Heart left ventricle (tissue), 16 donors: Measurements from ENCODE around the gene CFTR. TPM values are rescaled to one million over a fixed set of nuclear protein-coding genes. Genes with fewer than 3 reads are reported as not detected.

Experiments used
- ATAC-seq, 4 donors: fragments of 200-7000 bp; cut with Tn5 transposase; one replicate each; pipeline ENCODE4 v1.9.1; 2020 to 2022; ENCODE audit warnings: moderate library complexity in 4 of 4, mild to moderate bottlenecking in 3 of 4, moderate number of reproducible peaks in 1 of 4
- DNase-seq, 5 donors: peaks; one replicate each; pipeline ENCODE4 v3.0.0-alpha.2; 2020
- H3K27ac ChIP-seq, 12 donors: fragments of 200-600 bp; sonication (generic) in 4 of 12; one replicate each; pipeline versions ENCODE4 v1.5.0 to v1.8.0; 2016 to 2022; ENCODE audit warnings: mild to moderate bottlenecking in 2 of 12
- H3K27me3 ChIP-seq, 9 donors: fragments of 200-600 bp; sonication (generic) in 2 of 9; one replicate each; pipeline versions ENCODE4 v1.5.1 to v1.8.0; 2016 to 2022; ENCODE audit warnings: mild to moderate bottlenecking in 3 of 9
- H3K36me3 ChIP-seq, 9 donors: fragments of 200-600 bp; sonication (generic) in 2 of 9; one replicate each; pipeline versions ENCODE4 v1.5.0 to v1.8.0; 2018 to 2022; ENCODE audit warnings: mild to moderate bottlenecking in 2 of 9
- H3K4me1 ChIP-seq, 12 donors: fragments of 200-600 bp; sonication (generic) in 4 of 12; one replicate each; pipeline versions ENCODE4 v1.5.0 to v1.8.0; 2016 to 2022; ENCODE audit warnings: mild to moderate bottlenecking in 3 of 12
- H3K4me3 ChIP-seq, 12 donors: fragments of 200-600 bp; sonication (generic) in 4 of 12; one replicate each; pipeline versions ENCODE4 v1.5.0 to v1.8.0; 2017 to 2022; ENCODE audit warnings: mild to moderate bottlenecking in 9 of 12, moderate library complexity in 4 of 12
- H3K9me3 ChIP-seq, 12 donors: fragments of 200-600 bp; sonication (generic) in 4 of 12; one replicate each; pipeline versions ENCODE4 v1.5.0 to v1.8.0; 2016 to 2022; ENCODE audit warnings: mild to moderate bottlenecking in 1 of 12
- CTCF ChIP-seq, 12 donors: fragments of 200-600 bp; sonication (generic) in 4 of 12; IDR thresholded peaks; one replicate each; pipeline versions ENCODE4 v1.5.0 to v1.8.0; 2018 to 2022; ENCODE audit warnings: antibody characterized with exemption in 12 of 12, mild to moderate bottlenecking in 5 of 12
- POLR2A ChIP-seq, 2 donors: fragments of 450-650 bp; IDR thresholded peaks; one replicate each; pipeline ENCODE4 v1.6.1; 2017; ENCODE audit warnings: antibody characterized with exemption in 2 of 2, mild to moderate bottlenecking in 2 of 2, moderate library complexity in 2 of 2
- WGBS, 4 donors: extraction: QIAGEN DNeasy Blood & Tissue Kit in 2 of 4; methylation state at CpG; one replicate each; pipeline versions ENCODE4 v1.1.5 to v1.1.7; 2013 to 2018; 5-methylcytosine and 5-hydroxymethylcytosine counted together
- intact Hi-C, 10 donors: fragments of 100-400 bp; cut with DNase I; formaldehyde crosslinking; loops; one replicate each; pipeline versions ENCODE4 v1.11.1 to v1.14.2; 2022
- polyA plus RNA-seq, 2 donors: library from polyadenylated mRNA; stranded (reverse); fragments of 200-250 nt; gene quantifications; one replicate each; pipeline ENCODE4 v1.2.3, GENCODE V29; 2013
- total RNA-seq, 9 donors: library from RNA; depleted of rRNA in 2 of 9; stranded (reverse); fragments of >200 nt in 2 of 9; fragmentation: NEBNext Ultra II Directional in 3 of 9; extraction: Animal tissue kit (Norgen Biotek cat#: 25700) in 3 of 9; gene quantifications; one replicate each; pipeline versions ENCODE4 v1.1.0 to v1.2.4, GENCODE V29; 2016 to 2023
- donor health status: ischemic (EF 13 %, LVEDD 7.1; RV severe dilation, severe dysfunction).
- donor health status: healthy with polysubstance abuse.
- donor health status: DM: no; HTN: yes; CAD: no.
- donor health status: DM: no; HTN: no; CAD: no.
- donor health status: ischemic (EF 25% LVEDD 6.9; RV normal size, moderate dysfunction).
- donor health status: ischemic (EF 25% LVEDD 5.7; RV mildly dilated, moderate dysfunction).
- donor health status: healthy.
- donor health status: DM: yes; HTN: yes; CAD: no.
- donor health status: ischemic (EF 35%, LVEDD 5.7; RV mildly dilated, moderate dysfunction).
- donor health status: nonischemic (EF 11% LVEDD 7.7; RV severe dilation, severe dysfunction).
- donor health status: DM: yes; HTN: yes; CAD: no.
- donor health status: PGD.
- donor health status: ischemic (EF 29% LVEDD 5.4; RV normal size, mild dysfunction).
- donor health status: nonischemic (EF 23%, LVEDD 6.1; RV moderate dilation, normal function).

The CFTR gene
- total and polyA plus RNA-seq, 11 donors = 0.04 to 1.3 (median 0.25) TPM

GRCh38 chr7:117600911-117601310, 121.1 kb downstream of the CFTR start:
- no peaks in the 10 kb centered on the region for H3K9me3 ChIP-seq
- no peaks in the 10 kb centered on the region for H3K4me1 ChIP-seq
- WGBS, 4 donors = 36 to 57% (median 53%) methylated on average over 2 of the region's 2 CpGs
- TF ChIP-seq POLR2A (IDR thresholded peaks at IDR 0.05) (no peak), CTCF (IDR thresholded peaks at IDR 0.05) (no peak)
- DNase-seq = no peak
- intact Hi-C loops = no loop called here
- H3K4me3 ChIP-seq = no peak overlapping the region
- no peaks in the 10 kb centered on the region for H3K27me3 ChIP-seq
- no peak overlapping the region for H3K27ac ChIP-seq
- no peaks in the 10 kb centered on the region for H3K36me3 ChIP-seq
- ATAC-seq = no peak

DNA sequence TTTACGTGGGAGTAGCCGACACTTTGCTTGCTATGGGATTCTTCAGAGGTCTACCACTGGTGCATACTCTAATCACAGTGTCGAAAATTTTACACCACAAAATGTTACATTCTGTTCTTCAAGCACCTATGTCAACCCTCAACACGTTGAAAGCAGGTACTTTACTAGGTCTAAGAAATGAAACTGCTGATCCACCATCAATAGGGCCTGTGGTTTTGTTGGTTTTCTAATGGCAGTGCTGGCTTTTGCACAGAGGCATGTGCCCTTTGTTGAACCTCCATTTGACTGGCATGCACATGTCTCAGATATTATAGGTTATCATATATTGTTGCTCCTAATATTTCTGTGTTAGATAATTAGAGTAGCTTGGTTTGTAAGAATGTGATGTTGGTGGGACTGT, 123.8 kb downstream of the CFTR start:
- intact Hi-C loops = no loop called here
- TF ChIP-seq CTCF (IDR thresholded peaks at IDR 0.05) (no peak), POLR2A (IDR thresholded peaks at IDR 0.05) (no peak)
- ATAC-seq = no peak
- Histone ChIP-seq H3K4me1 (no peaks in the 10 kb centered on the region), H3K9me3 (no peaks in the 10 kb centered on the region), H3K27me3 (no peaks in the 10 kb centered on the region), H3K36me3 (no peaks in the 10 kb centered on the region), H3K4me3 (no peak overlapping the region), H3K27ac (no peak overlapping the region)
- 73 to 78% (median 74%) methylated on average over 4 of the region's 4 CpGs for WGBS, 4 donors
- no peak for DNase-seq

DNA sequence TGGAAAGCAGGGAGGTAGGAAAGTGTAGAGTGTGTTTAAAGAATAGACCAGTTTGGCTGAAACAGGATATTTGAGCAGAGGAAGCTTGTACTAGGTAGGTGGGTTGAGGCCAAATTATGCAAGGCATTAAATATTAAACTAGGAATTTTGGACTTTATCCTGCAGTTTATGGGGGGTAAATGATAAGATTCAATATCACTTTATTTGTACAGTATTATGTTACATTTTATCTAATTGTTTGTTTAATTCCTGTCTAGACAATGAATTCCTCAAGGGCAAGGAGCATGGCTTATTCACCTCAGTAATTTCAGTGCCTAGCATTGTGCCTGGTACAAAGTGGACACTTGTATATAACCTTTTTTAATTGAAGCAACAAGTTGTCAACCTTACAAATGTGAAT, 125.9 kb downstream of the CFTR start:
- Histone ChIP-seq H3K27me3 (no peaks in the 10 kb centered on the region), H3K27ac (no peak overlapping the region), H3K4me1 (no peaks in the 10 kb centered on the region), H3K4me3 (no peak overlapping the region), H3K9me3 (no peaks in the 10 kb centered on the region), H3K36me3 (no peaks in the 10 kb centered on the region)
- no peak for ATAC-seq
- intact Hi-C loops = no loop called here
- DNase-seq = no peak
- TF ChIP-seq POLR2A (IDR thresholded peaks at IDR 0.05) = no peak
- TF ChIP-seq CTCF (IDR thresholded peaks at IDR 0.05) = no peak

- DNase-seq (no peak), ATAC-seq (no peak)
- no peaks in the 10 kb centered on the region for H3K9me3 ChIP-seq
- no peaks in the 10 kb centered on the region for H3K27me3 ChIP-seq
- TF ChIP-seq POLR2A (IDR thresholded peaks at IDR 0.05) (no peak), CTCF (IDR thresholded peaks at IDR 0.05) (no peak)
- H3K4me1 ChIP-seq = no peaks in the 10 kb centered on the region
- no peak overlapping the region for H3K4me3 ChIP-seq
- no peak overlapping the region for H3K27ac ChIP-seq
- H3K36me3 ChIP-seq = no peaks in the 10 kb centered on the region
- intact Hi-C loops = no loop called here
- WGBS, 4 donors = 83 to 90% (median 84%) methylated on average over 3 of the region's 3 CpGs
These were observed 126.3 kb downstream of the CFTR start for GRCh38 chr7:117606132-117606531.
